Fibroblast of peridontal ligament (primary cell): ENCODE results near the gene HS3ST6.
A peak's percentile ranks its signal among the peaks of the same experiment; 100 is the strongest.
"Not testable (repeated sequence)": the region's sequence is repeated elsewhere in the genome, so short reads cannot be mapped to it uniquely, and the experiment has no call there.

ENCODE experiments used
- DNase-seq: peaks from one replicate; pipeline ENCODE4 v3.0.0-alpha.2; 2010; ENCODE audit errors: extremely low read depth

HS3ST6 gene

DNA sequence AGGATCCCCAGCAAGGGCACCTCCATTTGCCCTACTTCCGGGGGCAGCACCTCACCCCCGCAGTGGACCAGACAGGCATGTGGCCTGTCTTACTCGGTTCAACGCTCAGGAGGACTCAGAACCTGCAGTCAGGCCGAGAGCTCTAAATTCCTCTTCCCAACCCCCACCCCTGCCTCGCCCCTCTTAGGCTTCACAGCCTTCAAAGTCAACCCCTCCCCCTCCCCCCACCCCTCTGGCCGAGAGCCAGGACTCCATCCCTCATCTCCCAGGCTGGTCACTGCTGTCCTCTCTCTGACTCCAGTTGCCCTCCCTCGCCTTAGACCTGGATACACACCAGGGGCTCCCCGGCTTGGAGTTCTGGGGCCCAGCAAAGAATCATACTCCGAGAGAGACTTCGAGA is 8.1 kb upstream of the HS3ST6 start:
- no peak for DNase-seq

DNA sequence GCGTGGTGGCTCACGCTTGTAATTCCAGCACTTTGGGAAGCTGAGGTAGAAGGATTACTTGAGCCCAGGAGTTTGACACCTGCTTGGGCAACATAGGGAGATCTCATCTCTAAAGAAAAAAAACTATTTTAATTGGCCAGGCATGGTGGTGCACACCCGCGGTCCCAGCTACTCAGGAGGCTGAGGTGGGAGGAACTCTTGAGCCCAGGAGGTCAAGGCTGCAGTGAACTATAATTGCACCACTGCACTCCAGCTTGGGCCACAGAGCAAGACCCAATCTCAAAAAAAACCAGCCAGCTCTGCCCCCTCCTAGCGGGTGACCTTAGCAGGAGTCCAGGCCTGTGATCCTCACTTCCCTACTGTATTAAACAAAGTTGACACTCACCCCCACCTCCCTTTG is 5.9 kb upstream of the HS3ST6 start:
- no peak for DNase-seq

DNA sequence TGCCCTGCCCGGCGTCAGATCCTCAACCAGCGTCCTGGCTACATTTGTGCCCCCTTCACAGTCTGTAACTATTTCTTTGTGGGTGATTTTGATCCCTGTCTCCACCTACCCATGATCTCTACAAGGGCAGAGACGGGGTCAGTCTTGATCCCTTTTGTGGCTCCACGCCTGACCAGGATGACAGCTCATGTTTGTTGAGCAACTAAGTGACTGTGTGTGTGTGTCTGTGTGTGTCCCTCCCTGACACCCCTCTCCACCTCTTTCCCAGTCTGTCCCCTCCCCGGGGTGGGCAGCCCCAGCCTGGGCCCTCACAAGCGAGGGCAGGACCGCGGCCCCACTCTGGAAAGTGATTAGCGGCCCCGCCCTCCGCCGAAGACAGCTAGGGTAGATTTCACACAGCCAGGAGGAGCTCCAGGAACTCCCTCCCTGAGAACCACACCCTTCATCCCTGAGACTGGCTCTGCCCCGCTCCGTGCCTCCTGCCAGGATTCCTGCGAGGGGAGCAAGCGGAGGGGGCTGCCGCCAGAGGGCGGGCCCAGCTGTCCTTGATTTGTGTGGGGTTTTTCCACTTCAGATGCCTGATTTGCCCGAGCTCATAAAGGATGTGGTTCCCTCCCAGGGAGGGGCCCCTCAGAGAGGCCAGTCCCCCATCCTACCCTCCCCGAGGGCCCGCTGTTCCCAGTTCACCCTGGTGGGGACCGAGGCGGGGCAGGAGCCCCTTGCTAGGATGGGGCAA is 5.3 kb upstream of the HS3ST6 start:
- DNase-seq: peak; percentile 13

DNA sequence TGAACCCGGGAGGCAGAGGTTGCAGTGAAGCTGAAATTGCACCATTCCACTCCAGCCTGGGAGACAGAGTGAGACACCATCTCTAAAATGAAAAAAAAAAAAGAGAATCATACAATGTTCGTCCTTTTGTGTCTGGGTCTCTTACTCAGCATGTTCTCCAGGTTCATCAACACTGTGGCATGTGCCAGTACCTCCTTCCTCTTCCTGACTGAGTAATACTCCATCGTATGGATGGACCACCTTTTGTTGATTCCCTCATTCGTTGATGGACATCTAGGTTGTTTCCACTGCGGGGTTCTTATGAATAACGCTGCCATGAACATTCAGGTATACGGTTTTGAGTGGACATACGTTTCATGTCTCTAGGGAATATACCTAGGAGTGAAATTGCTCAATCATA is 4.1 kb upstream of the HS3ST6 start:
- DNase-seq: no peak

DNA sequence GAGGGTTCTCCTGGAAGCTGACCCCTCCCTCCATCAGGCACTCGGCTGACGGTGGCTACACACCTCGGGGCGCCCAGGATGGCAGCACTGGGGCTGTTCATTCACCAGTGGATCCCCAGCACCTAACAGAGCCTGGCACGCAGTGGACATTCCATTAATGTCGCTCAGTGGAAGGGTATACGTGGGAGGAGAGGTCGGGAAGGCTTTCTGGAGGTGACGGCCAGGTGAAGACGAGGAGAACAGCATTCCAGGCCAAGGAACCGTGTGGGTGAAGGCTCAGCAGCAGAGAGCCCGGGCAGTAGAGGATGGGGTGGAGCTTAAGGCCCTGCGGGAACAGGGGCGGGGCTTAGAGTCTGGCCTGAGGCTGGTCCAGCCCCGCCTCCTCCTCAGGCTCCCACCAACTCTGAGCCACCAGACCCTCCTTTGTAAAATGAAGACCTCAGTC is 2.5 kb upstream of the HS3ST6 start:
- DNase-seq: no peak

DNA sequence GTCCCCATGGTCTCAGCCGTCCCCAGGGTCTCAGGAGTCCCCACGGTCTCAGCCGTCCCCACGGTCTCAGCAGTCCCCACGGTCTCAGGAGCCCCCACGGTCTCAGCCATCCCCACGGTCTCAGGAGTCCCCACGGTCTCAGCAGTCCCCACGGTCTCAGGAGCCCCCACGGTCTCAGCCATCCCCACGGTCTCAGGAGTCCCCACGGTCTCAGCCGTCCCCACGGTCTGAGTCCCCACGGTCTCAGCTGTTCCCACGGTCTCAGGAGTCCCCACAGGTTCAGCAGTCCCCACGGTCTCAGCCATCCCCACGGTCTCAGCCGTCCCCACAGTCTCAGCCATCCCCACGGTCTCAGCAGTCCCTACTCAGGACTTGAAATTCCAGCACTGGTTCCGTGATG is 1.9 kb upstream of the HS3ST6 start:
- DNase-seq: not testable (repeated sequence)

DNA sequence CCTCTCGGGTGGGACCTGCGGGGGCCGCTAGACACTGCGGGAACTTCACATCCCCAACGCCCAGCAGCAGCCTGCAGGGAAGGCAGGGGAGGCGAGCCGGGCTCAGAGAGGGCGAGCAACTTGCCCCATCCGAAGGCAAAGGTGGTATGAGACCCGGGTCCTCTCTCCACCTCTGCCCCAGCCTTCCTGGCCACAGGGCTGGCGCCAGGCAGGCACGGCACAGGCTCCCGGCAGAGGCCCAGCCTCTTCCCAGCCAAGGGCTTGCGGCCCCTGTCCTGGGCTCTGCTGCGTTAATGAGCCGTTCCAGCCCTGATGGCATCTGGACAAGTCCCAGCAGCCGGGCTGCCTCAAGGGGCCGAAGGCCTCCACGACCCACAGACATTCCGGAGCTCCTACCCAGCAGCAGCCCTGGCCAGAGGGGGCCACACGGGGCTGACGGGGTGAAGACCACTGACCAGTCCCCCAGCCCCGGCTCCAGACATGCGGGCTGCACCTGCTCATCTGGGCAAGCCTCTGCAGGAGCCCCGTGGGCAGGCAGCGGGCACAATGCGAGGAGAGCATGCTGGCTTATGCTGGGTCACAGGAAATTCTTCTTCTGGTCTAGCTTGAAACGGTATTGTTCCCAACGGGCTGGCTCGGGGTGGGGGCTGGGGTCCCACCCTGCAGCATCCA is 1.2 kb upstream of the HS3ST6 start:
- DNase-seq: no peak

DNA sequence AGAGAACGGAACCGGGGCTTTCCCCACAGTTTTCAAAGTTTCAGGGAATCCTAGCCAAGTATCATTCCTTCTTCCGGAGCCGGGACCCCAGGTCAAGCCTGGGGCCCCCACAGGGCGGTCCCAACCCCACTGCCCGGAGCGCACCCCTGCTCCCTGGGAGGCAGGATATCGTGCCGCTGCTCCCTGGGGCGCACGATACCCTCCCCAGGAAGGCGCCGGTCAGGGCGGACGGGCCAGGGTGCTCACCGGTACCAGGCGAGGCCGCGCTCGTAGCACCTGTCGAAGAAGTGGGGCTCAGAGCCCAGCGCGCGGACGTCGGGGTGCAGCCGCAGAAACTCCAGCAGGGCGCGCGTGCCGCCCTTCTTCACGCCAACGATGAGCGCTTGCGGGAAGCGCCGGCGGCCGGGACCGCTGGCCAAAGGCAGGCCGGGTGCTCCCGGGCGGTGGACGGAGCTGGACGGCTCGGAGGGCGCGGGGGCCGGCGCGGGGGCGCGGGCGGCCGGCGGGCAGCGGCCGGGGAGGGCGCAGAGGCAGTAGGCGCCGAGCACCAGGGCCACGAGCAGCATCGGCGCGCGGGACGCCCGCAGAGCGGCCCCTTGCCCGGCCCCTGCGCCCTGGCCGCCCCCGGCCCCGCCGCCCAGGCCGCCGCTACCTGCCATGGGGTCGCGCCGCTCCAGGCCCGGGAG is 407 bp downstream of the HS3ST6 start:
- no peak for DNase-seq

DNA sequence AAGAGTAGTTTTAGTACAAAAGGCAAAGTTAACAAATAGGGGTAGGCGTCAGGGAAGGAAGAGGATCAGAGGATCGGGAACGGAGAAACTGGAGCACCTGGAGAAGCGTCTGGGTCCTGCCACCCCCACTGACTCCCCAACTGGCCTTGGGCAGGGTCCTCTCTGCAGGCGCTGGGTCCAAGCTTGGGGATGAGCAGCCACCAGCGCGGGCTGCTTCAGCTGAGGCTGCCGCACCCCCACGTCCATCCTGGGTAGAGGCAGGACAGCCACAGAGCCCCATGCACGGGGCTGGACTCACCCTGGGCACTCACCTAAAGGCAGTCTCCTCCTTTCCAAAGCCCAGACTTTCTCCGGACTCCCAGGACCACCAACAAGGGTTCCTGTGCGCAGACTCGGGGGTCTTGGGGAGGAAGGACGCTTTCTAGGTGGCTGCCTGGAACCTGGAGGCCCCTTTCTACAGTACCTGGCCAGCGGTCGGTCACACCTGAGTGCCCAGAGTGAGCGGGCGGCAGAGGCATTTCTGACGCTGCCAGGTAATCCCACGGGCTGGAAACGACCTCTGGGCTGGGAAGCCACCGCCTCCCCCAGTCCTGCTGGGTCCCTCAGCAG is 1.1 kb downstream of the HS3ST6 start:
- DNase-seq: no peak

DNA sequence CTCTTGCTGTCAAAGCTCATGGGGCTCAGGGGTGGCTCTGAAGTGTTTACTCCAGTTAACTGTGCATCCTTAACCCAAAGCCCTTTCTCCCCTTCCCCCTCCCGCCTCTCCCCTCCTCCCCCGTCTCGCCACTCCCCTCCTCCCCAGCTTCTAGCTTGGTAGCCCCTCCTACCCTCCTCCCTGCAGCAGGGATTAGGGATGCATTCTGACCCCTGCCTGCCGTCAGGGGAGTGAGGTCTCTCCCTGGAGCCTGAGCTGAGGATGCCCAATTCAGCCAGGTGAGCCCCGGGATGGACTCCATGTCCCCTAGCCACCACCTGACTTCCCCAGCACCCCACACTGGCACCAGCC is 1.6 kb downstream of the HS3ST6 start:
- no peak for DNase-seq

DNA sequence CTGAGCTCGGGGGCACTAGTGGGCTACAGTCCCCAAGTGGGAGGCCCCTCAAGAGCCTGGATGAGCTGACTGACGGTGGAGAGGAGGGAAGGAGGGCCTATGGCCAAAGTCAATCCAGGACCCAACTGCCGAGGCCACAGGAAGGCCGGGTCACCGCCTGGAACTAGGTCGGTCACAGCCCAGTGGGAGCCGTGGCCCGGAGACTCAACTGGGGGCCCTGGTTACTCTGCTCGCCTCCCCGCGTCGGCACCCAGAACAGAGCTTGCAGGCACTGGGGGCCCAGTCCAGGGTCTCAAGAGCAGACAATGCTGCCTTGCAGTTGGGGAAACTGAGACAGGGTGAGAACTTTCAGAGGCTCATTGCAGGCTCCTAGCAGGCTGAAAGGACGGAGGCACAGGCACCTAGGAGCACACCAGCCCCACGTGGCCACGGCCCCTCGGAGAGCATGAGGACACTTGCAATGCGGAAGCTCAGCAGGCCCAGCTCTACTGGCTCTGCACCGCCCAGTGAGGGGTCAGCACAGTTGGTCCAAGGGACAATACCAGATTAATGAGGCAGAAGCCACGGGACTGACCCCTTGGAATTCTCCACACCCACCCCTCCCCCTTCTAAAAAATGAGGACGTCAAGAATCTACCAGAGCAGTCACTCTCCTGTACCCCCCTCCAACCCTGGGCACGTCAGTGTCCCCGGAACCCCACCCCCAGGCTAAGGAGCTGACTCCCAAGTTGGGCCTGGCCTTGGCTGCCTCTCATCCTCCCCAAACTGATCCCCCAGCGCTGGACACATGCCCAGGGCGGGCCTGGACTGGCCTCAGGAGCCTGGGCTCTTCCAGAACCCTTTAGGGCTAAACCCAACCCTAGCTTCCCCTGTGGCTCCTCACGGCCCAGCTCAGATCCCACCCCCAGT is 2.2 kb downstream of the HS3ST6 start:
- no peak for DNase-seq

DNA sequence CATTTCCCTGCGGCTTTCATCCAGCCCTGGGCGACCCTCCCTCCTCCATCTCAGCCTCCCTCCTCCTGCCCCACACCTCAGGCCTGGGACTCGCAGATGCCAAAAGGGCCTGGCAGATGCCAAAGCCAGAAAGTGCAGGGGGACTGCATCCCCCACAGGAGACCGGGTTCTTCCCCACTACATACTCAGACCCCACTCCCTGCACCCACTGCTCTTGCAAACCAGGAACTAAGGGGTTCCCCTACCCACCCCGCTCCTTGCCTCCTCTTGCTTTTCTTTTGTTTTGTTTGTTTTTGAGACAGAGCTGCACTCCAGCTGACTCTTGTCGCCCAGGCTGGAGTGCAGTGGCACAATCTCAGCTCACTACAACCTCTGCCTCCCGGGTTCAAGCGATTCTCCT is 3.2 kb downstream of the HS3ST6 start:
- DNase-seq: no peak

DNA sequence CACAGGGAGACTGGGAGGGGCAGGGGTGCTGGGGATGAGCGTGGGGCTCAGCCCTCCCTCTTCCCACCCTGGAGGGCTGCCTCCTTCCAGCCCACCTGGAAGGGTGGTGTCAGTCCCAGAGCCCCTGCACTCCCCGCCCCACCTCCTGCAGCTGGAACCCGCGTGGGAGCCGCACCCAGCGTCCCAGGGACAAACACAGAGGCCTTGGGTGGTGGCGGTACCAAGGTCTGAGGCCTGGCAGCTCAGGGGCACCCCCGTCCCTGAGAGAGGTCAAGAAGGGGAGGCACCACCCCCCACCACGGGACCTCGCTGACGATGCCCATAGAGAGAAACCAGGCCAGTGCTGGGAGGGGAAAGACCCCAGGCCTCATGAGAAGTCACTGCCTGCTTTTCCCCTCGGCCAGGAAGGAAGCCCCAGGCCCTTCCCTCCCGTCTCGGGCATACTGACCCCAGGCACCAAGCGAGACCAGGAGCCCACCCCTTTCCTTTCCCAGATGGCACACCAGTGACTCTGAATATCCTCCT is 4.1 kb downstream of the HS3ST6 start:
- DNase-seq: no peak

DNA sequence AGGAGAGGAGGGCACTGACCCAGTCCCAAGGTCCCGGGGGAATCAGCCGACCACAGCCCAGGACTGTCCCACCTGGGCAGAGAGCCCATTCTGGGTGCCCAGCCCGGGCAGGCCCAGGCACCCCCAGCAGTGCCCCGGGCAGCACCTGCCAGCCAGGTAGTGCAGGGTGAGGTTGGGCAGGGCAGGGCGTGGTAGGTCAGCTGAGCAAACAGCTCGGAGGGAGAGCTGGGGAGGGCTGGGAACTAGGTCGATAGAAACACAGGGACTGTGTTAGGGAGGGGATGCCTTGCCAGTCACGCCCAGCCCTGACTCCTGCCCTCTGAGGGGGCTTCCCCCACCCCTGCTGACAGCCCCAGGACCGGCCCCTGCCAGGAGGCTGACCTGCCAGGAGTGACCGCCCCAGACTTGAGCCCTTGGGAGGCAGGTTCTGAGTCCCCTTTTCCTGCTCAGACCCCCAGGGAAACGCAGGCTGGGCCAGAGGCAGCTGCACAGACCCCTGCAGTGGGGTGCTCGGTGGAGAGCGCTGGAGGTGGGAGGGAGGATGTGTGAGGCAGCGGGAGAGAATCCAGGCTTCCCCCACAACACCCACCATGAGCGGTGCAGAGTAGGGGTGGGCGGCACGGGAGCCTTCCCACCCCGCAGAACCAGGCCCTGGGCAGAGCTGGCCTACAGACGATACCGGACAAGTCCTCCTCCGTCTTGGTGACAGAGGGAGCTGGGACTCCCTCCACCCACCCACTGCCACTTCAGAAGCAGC is 4.7 kb downstream of the HS3ST6 start:
- no peak for DNase-seq

DNA sequence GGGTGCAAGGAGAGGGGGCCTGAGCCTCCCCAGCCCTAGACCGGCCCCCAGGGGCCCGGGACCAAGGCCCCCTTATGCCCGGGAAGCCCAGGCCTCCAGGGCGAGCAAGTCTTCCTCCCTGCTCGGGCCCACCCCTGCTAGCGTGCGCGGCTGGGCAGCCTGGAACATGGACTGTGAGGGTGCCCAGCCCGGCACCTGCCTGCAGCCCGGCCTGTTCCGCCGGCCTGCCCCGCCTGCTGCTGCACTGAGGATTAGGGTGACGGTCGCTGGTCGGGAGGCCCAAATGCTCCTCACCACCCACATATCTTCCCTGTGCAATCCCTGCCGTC is 6.0 kb downstream of the HS3ST6 start:
- no peak for DNase-seq

DNA sequence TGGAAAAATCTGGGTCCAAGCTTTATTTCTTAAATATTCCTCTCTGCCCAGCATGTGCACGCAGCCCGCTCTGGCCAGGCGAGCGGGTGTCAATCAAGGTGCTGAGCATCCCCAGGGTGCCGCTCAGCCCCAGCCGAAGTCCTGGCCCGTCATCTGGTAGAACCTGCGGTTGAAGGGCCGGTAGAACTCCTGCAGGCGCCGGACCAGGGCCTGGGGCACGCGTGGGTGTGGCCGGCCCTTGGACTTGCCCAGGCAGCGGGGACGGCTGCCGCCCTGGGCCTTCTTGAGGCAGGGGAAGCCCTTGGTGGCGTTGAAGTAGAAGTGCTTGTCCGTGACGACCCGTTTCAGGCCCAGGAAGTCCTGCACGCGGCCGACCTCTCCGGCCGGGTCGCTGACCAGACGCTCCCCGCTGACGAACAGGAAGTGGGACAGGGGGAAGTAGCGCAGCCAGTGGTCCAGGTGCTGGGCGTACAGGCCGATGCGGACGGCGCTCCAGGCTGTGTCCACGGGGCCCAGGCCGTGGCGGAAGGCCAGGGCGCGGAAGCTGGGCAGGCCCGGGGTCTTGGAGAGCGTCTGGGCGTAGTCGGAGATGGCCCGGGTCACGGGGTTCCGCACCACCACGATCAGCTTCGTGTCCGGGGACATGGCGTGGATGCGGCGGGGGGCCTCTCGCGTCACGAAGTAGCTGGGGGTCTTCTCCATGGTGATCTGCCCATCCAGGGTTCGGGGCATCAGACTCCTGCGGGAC is 6.6 kb downstream of the HS3ST6 start:
- no peak for DNase-seq

DNA sequence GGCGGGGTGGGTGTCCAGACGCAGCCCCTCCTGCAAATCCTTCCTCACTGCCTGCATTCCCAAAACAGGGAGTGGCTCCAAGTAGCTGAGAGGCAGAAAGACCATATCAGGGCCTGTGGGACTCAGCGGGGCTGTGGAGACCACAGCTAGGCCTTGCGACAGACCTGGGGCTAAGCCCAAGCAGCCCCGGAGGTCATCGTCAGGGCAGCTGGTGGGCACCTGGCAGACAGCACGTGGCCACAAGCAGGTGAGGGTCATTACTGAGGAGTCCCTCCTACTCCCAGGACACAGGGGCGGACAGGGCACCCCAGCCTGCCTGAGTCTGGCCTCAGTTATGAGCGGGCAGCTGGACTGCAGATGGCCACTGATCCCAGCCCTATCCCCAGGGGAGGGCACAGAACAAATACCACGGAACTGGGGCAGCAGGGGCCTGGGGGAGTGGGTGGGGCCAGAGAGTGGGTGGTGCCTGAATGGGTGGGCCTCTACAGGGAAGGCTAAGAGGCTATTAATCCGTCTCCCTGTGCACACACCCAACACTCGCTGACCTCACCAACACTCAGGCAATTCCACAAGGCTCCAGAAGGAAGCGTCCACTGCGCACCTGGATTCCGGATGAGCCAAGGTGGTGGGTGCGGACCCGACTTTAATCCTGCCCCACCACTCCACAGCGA is 8.5 kb downstream of the HS3ST6 start:
- no peak for DNase-seq

DNA sequence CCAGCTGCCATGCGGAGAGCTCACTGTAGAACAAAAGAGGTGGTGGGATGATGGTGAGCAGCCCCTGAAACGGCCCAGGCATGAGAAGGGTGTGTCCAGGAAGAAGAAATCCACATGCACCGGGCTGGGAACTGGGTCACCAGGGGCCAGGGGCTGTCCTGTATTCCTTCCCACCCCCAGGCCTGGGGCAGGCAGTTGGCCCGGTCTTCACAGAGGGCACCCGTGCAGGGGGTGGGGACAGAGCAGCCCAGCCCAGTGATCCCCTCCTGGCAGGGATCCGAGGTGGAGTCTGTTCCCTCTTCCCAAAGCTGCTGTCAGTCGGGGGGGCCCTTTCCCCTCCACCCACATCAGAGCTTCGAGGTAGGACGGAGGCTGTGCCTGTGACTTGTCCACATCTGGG is 9.2 kb downstream of the HS3ST6 start:
- DNase-seq: no peak

DNA sequence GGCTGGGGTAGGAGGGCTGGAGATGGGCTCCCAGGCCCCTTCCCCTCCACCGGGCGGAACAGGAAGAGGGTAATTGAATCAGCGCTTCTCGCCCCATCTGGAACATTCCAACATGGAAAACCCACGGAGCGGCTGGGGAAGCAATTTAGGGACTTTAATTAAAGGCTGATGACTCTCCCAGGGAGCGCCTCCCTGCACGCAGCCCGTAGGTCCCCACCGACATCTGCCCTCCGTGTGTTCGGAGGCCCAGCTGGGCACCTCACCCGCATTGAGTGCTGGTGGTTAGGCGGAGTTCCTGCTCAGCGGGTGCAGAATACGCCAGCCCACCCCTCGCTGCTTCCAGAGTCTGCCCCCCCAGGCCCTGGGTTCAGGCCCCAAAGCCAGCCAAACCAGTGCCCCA is 10.0 kb downstream of the HS3ST6 start:
- DNase-seq: no peak
